Stimulated activated CD8-positive, alpha-beta memory T cell treated with anti-CD3 and anti-CD28 coated beads, Interleukin-4, amount 100 ng/mL, for 1 hour (primary cell): Measurements from ENCODE around the gene SPATA22.
"Not testable (repeated sequence)": the region's sequence is repeated elsewhere in the genome, so short reads cannot be mapped to it uniquely, and the experiment has no call there.

Experiments used
- DNase-seq, 2 donors: peaks; one replicate each; pipeline ENCODE4 v3.0.0-alpha.2; 2020; ENCODE audit warnings: low read depth in 2 of 2, low spot score in 1 of 2

SPATA22 gene, protein sequence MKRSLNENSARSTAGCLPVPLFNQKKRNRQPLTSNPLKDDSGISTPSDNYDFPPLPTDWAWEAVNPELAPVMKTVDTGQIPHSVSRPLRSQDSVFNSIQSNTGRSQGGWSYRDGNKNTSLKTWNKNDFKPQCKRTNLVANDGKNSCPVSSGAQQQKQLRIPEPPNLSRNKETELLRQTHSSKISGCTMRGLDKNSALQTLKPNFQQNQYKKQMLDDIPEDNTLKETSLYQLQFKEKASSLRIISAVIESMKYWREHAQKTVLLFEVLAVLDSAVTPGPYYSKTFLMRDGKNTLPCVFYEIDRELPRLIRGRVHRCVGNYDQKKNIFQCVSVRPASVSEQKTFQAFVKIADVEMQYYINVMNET

DNA sequence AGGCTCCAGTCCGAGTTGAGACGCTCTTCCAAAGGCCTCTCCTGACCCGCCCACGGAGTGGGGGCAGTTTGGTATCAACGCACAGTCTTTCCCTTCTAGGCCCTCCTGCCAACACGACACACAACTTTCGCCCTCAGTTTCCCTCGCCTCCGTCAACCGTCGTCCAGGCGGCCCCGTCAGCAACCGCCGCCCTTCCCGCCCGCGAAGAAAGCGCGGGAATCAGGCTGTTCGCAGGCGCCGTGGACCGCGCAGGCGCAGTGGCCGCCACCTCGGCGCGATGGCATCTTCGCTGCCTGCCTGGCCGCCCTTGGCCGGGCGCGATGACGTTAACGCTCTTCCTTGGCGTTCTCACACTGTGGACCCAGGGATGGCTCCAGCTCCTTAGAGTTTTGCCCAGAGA is at the start of gene SPATA22:
SPATA22 (minus strand) TSS at position 221 of the 400 bp plus-strand sequence. CDS start 2,494 bp downstream, outside the sequence.
- no peak for DNase-seq

DNA sequence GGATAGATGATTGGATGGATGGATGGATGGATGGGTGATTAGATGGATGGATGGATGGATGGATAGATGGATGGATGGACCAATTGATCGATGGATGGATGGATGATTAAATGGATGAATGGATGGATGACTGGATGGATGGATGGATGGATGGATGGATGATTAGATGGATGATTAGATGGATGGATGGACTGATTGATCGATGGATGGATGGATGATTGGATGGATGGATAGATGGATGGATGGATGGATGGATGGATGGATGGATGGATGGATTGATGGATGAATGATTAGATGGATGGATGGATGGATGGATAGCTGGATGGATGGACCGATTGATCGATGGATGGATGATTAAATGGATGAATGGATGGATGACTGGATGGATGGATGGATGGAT is 47.9 kb upstream of the SPATA22 start:
- not testable (repeated sequence) for DNase-seq

DNA sequence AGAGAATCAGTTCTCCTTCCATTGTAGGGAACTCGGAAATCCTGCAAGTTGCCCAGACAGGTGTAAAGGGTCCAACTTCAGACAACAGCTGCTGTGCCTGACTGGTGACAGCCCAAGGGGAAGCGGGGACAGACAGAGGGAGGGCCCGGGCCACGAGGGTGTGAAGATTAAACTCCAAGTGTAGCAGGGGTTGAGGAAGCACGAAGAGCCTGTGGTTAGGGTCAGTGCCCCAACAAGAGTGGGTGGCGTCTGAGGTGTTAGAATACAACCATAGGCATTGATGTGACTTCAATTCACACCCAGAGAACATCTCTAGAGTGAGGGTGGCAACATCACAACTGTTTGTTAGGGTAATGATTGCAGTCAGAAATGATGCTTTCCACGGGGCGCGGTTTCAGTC is 43.3 kb upstream of the SPATA22 start:
- DNase-seq: no peak

DNA sequence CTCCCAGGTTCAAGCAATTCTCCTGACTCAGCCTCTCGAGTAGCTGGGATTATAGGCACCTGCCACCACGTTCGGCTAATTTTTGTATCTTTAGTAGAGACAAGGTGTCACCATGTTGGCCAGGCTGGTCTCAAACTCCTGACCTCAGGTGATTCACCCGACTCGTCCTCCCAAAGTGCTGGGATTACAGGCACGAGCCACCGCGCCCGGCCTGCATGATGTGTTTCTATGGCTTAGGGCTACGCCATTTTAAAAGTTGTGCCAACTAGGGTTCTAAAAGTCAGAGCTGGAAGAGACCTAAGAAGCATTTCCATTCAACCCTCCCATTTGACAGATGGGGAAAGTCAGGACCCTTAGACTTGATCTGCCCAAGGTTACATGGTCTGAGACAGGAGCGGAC is 42.5 kb upstream of the SPATA22 start:
- not testable (repeated sequence) for DNase-seq

DNA sequence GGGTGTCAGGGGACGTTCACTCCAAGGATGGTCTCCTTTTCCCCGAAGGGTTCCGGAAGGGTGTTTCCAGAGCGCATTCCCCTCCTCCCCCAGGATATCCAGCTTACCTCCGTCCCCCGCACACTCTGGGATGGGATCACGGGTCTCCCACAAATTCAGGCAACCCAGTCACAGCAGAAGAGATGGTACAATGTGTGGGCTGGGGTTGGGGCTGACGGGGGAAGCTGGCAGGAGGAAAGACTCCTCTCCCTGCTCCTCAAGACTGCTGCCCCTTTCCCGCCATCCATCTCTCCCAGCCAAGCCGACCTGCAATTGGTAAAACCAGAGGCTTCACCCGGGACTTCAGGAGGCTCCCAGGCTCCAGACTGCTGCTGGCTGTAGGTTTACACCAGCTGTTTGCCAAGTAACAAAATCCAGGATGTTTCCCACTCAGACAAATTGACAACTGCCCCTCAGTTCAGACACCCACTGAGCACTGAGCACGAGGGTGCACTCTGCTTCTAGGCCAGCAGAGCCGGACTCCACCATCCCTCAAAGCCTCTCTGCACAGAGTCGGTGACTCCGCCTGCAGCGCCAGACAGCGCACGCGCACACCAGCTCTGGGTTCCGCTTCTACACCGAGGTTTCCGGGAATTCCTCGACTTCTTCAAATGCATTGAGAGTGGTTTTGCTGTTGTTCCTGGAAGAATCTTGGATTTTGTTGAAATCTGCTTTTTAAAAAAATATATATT is 41.9 kb upstream of the SPATA22 start:
- DNase-seq: no peak

DNA sequence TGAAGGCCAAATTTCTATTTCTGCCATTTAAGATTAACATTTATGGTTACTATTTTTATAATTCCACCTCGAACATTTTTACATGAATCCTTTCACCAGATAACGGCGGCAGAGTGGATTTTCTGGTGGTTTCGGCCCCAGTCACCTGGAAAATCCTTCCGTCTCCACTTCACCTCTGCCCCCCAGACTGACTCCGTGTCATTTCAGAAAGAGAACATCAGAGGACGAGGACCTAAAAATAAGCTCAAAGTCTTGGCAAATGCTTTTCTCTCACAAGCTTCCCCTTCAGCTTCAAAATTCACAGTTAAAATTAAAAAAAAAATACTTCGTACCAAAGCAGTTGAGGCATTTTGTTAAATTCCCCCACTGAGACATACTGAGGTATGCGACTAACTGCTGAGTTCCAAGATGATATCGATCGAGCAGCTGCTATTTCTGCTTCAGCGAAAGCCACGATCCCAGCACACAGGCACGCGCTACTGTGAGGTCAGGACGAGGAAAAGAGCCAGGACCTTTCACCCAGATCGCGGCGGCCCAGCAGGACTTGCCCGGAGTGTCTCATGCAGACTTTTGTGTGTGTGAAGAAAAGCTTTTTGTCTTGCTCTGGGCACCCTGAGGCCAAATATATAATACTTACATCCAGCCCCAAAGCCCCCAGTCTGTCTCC is 41.0 kb upstream of the SPATA22 start:
- DNase-seq: no peak

DNA sequence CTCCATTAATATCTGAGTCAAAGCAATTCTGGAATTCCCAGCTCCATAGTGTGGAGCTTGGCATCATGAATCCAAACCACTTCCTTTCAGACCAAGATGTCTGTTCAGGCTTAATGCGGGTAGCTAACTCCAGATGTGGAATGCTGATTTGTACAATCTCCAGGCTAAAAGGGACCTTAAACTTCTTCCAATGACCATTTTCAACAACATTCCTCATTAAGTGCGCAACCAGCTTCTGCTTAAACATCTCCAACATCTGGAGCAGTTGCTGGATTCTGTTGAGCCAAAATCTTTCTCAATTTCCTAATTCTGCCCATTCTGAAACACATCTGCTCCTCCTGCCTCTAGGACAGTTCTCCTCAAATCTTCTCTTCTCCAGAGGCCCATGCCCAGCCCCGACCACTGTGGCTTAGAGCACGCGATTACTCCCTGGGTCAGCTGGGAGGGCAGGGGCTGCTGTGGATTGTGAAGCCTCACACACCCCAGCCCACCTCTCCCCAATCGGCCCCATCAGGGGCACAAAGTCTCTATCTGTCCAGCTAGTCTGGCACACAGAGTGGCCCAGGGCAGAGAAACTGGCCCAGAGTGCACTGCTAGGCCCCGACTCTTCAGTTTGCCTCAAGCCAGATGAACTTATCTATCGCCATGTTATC is 40.4 kb upstream of the SPATA22 start:
- no peak for DNase-seq

DNA sequence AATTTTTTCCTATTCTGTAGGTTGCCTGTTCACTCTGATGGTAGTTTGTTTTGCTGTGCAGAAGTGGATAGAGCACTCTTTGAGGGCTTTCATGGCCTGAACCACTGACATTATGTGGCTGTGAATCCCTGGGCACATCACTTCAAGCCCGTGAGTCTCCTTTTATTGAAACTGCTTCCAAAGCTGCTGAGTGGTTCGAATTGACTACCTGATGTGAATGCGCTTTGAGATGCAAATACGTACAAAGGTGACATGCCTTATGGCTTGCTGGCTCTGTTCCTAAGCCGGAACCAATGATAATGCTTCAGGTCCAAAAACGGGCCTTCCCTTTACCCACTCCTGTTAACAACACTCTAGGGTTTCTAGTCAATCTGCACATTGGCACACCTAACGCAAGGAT is 38.5 kb upstream of the SPATA22 start:
- DNase-seq: no peak

DNA sequence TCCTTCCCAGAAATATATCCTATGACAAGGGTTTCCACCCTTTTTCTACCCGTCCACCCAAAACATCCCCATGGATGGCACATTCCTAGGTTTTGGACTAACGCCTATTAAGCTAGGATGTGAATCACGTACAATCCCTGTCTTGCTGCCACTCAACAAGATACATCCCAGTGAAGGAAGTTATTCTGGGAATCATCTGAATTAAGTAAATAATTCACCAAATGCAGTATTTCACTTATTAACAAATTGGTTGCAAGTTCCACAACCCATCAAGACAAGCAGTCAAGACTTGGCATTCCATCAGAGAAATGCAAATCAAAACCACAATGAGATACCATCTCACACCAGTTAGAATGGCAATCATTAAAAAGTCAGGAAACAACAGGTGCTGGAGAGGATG is 36.2 kb upstream of the SPATA22 start:
- DNase-seq: no peak

DNA sequence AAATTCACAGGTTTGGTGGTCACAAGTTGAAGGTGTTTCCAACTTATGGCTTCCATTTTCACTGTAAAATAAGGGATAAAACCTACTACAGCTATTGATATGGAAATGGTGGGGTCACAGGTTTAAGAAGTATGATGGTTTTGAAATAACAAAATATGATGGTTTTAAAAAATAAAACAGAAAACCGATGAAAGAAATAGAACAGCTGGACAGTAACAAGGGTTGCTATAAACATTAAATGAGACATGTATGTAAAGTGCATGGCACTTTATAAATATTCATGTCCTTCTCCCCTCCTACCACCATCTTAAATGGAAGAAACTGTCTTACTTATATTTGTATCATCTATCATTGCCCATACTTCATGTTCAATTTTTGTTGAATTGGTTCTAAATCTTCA is 35.5 kb upstream of the SPATA22 start:
- no peak for DNase-seq

DNA sequence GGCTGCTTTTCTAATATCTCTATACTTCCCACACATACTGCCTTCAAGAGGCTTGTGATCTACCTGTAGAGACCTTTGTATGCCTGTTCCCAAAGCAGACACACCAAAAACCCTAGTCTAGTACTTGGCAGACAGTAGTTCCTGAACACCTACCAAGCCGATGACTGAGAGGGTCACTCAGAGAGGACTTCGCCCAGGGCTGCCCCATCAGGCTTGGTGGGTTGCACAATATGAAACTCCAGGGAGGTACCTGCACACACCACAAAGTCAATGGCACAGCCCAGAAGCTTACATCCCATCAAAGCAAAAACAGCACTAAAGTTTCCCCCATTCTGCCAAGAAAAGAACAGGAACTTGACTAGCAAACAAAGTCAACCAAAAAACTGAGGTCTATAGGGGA is 34.4 kb upstream of the SPATA22 start:
- no peak for DNase-seq

DNA sequence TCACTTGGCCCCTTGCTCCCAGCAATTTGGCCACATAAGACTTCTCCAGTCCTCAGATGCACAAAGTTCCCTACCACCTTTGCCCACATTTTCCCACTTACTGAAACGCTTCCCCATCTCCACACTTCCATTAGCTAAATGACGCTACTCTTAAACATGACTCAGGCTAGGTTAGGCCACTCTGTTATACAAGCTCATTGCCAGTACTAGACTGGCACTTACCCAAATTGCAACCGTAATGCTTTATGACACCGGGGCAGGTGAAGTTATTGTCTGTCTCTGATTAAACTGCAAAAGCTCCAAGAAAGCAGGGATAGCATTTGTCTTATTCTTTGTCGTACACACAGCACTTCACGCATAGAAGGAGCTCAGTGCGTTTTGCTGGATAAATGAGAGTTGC is 33.4 kb upstream of the SPATA22 start:
- DNase-seq: no peak

DNA sequence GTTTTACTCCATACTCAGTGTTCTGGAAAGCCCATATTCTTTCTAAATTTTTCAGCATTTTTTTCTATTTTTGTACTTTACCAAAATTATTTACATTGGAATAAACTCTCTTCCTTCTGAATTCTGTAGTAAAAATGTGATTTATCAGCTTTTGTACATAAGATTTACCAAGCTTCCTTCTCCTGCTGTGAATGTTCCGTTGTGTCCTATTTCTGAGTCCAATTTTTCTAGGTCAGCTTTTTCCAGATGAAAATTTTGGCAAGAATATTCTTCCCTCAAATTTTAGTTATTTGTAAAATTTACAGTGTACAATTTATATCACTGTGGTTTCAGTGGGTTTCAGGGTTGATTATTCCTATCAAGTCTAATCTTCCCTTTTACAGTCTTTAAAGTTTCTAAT is 31.7 kb upstream of the SPATA22 start:
- DNase-seq: no peak

DNA sequence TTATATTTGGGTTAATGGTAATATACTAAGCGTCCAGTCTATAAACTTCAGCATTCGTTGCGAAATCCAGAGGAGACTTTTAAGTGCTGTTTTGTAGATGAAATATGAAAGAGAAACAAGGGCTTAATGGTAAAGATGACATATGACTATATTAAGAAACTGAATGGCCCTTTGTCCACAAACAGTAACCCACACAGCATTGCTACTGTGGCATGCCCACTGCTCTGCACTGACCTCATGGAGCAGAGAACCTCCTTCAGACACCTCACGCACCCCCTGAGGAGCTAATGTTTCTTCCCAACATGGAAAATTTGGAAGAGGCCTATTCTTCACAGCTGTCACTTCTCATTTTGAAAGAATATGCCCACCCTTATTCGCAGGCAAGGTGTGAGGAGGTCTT is 30.8 kb upstream of the SPATA22 start:
- no peak for DNase-seq

DNA sequence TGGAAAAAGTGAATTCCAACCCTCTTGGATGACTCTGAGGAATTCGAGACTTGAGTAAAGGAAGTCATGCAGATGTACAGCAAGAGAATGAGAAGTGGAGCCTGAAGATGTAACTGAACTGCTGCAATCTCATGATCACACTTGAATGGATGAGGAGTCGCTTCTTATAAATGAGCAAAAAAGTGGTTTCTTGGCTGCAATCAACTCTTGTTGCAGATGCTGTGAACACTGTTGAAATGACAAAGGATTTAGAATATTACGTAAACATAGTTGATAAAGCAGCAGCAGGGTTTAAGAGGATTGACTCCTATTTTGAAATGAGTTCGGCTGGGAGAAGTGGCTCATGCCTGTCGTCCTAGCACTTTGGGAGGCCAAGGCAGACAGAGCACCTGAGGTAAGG is 29.7 kb upstream of the SPATA22 start:
- no peak for DNase-seq

DNA sequence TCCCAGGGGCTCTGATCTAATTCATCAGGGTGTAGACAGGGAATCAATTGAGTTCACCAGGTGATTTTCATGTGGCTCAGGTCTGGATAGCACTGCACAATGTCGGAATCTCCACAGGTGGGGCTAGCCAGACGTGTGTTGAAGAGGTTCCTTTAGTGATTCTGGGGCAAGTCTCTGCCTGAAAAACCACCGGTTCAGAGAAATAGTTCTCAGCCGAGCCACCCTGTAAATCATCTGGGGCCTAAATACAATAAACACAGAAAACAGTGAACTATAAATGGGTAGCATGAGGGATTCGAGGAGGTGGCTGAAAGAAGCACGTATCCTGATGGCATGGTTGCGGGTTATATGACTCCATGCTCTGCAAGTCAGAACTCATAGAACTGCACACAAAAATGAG is 25.5 kb upstream of the SPATA22 start:
- no peak for DNase-seq

DNA sequence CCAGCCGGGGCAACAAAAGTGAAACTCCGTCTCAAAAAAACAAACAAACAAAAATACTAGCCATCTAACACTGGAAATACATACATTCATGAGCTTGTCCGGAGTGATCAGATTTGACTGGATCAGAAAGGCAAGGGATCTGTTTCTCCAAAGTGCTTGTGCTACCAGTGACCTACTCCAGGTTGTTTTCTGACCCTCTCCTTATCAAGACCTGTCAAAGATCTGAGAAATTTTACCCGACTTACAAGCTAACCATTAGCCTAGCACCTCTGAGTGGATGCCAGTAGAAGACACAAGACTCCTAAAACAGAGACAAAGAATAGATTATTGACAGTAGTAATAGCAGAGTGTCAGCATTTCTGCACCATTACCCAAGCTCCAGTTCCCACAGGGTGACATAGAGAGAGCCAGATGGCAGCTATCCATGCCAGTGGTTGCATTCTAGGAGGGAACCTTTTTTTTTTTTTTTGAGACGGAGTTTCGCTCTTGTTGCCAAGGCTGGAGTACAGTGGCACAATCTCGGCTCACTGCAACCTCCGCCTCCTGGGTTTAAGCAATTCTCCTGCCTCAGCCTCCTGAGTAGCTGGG is 14.0 kb upstream of the SPATA22 start:
- no peak for DNase-seq

DNA sequence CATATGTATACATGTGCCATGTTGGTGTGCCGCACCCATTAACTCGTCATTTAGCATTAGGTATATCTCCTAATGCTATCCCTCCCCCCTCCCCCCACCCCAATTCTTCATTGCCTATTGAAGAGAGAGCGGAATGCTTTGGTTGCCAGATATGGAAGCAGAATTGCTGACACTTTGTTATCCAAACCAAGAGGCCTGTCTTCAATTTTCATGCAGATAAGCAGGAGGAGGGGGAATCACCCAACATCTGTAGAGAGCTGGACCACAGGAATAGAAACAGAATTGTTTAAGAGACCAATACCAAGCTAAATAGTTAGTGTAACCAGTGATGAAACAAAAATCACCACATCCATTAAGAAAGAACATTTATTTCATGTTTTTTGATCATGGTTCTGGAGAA is 11.2 kb upstream of the SPATA22 start:
- no peak for DNase-seq

DNA sequence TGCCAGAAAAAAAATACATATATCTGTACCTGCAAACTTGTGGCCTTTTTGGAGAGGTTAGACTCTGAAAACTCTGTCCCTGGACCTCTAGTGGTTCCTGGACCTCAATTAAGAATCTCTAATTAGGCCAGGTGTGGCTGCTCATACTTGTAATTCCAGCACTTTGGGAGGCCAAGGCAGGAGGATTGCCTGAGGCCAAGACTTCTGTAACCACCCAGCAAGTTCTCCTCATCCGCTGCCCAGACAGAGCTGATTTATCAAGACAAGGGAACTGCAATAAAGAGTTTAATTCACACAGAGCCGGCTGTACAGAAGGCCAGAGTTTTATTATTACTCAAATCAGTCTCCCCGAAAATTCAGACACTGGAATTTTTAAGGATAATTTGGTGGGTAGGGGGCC is 8.4 kb upstream of the SPATA22 start:
- DNase-seq: no peak

DNA sequence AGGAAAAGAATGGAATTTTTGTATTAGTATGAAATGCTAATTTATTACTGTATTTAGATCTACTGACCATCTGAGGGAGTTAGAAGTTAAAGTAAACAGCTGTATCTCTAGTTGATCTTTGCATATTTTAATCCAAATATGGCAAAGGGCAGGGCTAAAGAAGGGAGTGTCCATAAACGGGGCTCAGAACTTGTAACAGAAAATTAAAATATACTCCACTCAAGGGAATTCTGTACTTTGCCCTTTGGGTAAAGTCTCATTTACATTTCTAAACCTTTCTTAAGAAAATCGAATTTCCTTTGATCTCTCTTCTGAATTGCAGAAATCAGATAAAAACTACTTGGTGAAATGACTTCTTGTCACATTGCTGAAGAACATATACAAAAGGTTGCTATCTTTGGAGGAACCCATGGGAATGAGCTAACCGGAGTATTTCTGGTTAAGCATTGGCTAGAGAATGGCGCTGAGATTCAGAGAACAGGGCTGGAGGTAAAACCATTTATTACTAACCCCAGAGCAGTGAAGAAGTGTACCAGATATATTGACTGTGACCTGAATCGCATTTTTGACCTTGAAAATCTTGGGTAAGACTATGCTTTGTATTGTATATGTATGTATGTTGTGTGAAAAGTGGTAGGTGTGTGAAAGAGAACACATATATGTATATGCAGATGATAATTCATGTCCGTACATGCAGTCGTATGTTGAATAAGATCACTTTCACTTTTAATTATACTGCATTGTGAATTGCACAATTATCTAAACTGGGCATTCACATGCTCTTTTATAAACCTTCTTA is 4.4 kb upstream of the SPATA22 start, which contains the start of gene ASPA:
ASPA (plus strand) TSS at position 186 of the 799 bp plus-strand sequence; CDS start at position 349, 163 bp downstream.
- DNase-seq: no peak
